Suprapubic skin (tissue), 4 donors: ENCODE measurements around the gene CRNKL1. TPM values are rescaled to one million over a fixed set of nuclear protein-coding genes. Genes with fewer than 3 reads are reported as not detected.

Experiments
- DNase-seq, 2 donors: peaks; one replicate each; pipeline ENCODE4 v3.0.0-alpha.2; 2019; ENCODE audit warnings: low spot score in 2 of 2
- H3K27ac ChIP-seq: fragments of 200-600 bp; sonication (generic); one replicate; pipeline ENCODE4 v1.5.1; 2019
- H3K27me3 ChIP-seq: fragments of 200-600 bp; sonication (generic); one replicate; pipeline ENCODE4 v1.5.1; 2019
- H3K36me3 ChIP-seq: fragments of 200-600 bp; sonication (generic); one replicate; pipeline ENCODE4 v1.5.1; 2019
- H3K4me1 ChIP-seq: fragments of 200-600 bp; sonication (generic); one replicate; pipeline ENCODE4 v1.5.1; 2019
- H3K4me3 ChIP-seq: fragments of 200-600 bp; sonication (generic); one replicate; pipeline ENCODE4 v1.5.1; 2019; ENCODE audit warnings: mild to moderate bottlenecking
- H3K9me3 ChIP-seq: fragments of 200-600 bp; sonication (generic); one replicate; pipeline ENCODE4 v1.5.1; 2019
- CTCF ChIP-seq, 2 donors: fragments of 200-600 bp in 1 of 2; fragments of 450-650 bp in 1 of 2; sonication (generic) in 1 of 2; IDR thresholded peaks; one replicate each; pipeline ENCODE4 v1.5.1; 2016 to 2019; ENCODE audit warnings: antibody characterized with exemption in 2 of 2, mild to moderate bottlenecking in 1 of 2, moderate library complexity in 1 of 2
- EP300 ChIP-seq: sonication (generic); formaldehyde crosslinking; IDR thresholded peaks from one replicate; pipeline ENCODE4 v1.6.1; 2017; ENCODE audit warnings: antibody characterized with exemption
- POLR2A ChIP-seq, 2 donors: fragments of 450-650 bp; IDR thresholded peaks; one replicate each; pipeline ENCODE4 v1.6.1; 2017; ENCODE audit warnings: antibody characterized with exemption in 2 of 2, mild to moderate bottlenecking in 2 of 2, moderate library complexity in 2 of 2
- POLR2AphosphoS5 ChIP-seq, 3 donors: sonication (generic); formaldehyde crosslinking; IDR thresholded peaks; one replicate each; pipeline ENCODE4 v1.6.1; 2017; ENCODE audit warnings: antibody characterized with exemption in 3 of 3
- WGBS: methylation state at CpG from one replicate; pipeline ENCODE4 v1.1.5; 2018; 5-methylcytosine and 5-hydroxymethylcytosine counted together
- total RNA-seq, 4 donors: library from RNA; depleted of rRNA; stranded (reverse); fragments of >200 nt; gene quantifications; one replicate each; pipeline ENCODE4 v1.1.0, GENCODE V29; 2016

Gene CRNKL1
- total RNA-seq, 4 donors from 2014 or later, result 13.6 to 19.4 (median 16.7) TPM

- WGBS, result 83% methylated on average over 1 of the region's 1 CpG
- H3K27ac ChIP-seq, result no peak overlapping the region
- H3K4me3 ChIP-seq, result no peak overlapping the region
- H3K9me3 ChIP-seq, result no peaks in the 10 kb centered on the region
- H3K4me1 ChIP-seq, result peaks cover 15% of the 10 kb centered on the region
- no peaks in the 10 kb centered on the region for H3K27me3 ChIP-seq
- no peak for TF ChIP-seq POLR2A (IDR thresholded peaks at IDR 0.05)
- no peak for TF ChIP-seq CTCF (IDR thresholded peaks at IDR 0.05)
- TF ChIP-seq POLR2AphosphoS5 (IDR thresholded peaks at IDR 0.05), result no peak
- TF ChIP-seq EP300, result no peak
- H3K36me3 ChIP-seq, result no peaks in the 10 kb centered on the region
- no peak for DNase-seq
These were observed 37.7 kb upstream of the CRNKL1 start for GRCh38 chr20:20089939-20090338.

- Histone ChIP-seq H3K27me3 (no peaks in the 10 kb centered on the region), H3K9me3 (no peaks in the 10 kb centered on the region), H3K4me1 (peaks cover 25% of the 10 kb centered on the region), H3K36me3 (no peaks in the 10 kb centered on the region), H3K4me3 (no peak overlapping the region), H3K27ac (no peak overlapping the region)
- no peak for DNase-seq
- TF ChIP-seq EP300 (no peak), POLR2AphosphoS5 (IDR thresholded peaks at IDR 0.05) (no peak), POLR2A (IDR thresholded peaks at IDR 0.05) (no peak), CTCF (IDR thresholded peaks at IDR 0.05) (no peak)
- 70% methylated on average over 4 of the region's 4 CpGs for WGBS
These were observed 36.8 kb upstream of the CRNKL1 start for GRCh38 chr20:20089018-20089417.

GRCh38 chr20:20085812-20086211 is 33.5 kb upstream of the CRNKL1 start:
- H3K4me3 ChIP-seq, result no peak overlapping the region
- WGBS, result 47% methylated on average over 2 of the region's 2 CpGs
- no peaks in the 10 kb centered on the region for H3K27me3 ChIP-seq
- no peaks in the 10 kb centered on the region for H3K9me3 ChIP-seq
- peak; percentile 25 for TF ChIP-seq EP300
- peak in 2 of 3 donors; percentile 39 to 91 for TF ChIP-seq POLR2AphosphoS5 (IDR thresholded peaks at IDR 0.05)
- TF ChIP-seq CTCF (IDR thresholded peaks at IDR 0.05), result no peak
- no peaks in the 10 kb centered on the region for H3K36me3 ChIP-seq
- peaks cover 29% of the 10 kb centered on the region for H3K4me1 ChIP-seq
- H3K27ac ChIP-seq, result peak overlapping the region; percentile 72
- peak in 1 of 2 donors; percentile 67 for DNase-seq

- Histone ChIP-seq H3K36me3 (no peaks in the 10 kb centered on the region), H3K4me1 (peaks cover 29% of the 10 kb centered on the region), H3K9me3 (no peaks in the 10 kb centered on the region), H3K27ac (peak overlapping the region; percentile 72), H3K4me3 (no peak overlapping the region), H3K27me3 (no peaks in the 10 kb centered on the region)
- peak in 2 of 3 donors; percentile 25 to 28 for TF ChIP-seq POLR2AphosphoS5 (IDR thresholded peaks at IDR 0.05)
- no peak for TF ChIP-seq EP300
- TF ChIP-seq CTCF (IDR thresholded peaks at IDR 0.05), result no peak
- TF ChIP-seq POLR2A (IDR thresholded peaks at IDR 0.05), result no peak
- peak in 1 of 2 donors; percentile 77 for DNase-seq
- WGBS, result 61% methylated on average over 9 of the region's 9 CpGs
These were observed 32.8 kb upstream of the CRNKL1 start for GRCh38 chr20:20085071-20085470.

- Histone ChIP-seq H3K4me3 (no peak overlapping the region), H3K4me1 (peaks cover 29% of the 10 kb centered on the region), H3K36me3 (no peaks in the 10 kb centered on the region), H3K27ac (peak overlapping the region; percentile 66), H3K9me3 (no peaks in the 10 kb centered on the region), H3K27me3 (no peaks in the 10 kb centered on the region)
- TF ChIP-seq EP300 (no peak), POLR2AphosphoS5 (IDR thresholded peaks at IDR 0.05) (no peak), CTCF (IDR thresholded peaks at IDR 0.05) (no peak), POLR2A (IDR thresholded peaks at IDR 0.05) (no peak)
- no peak for DNase-seq
- 62% methylated on average over 3 of the region's 8 CpGs for WGBS
These were observed 32.1 kb upstream of the CRNKL1 start for GRCh38 chr20:20084296-20084752.
